Measurements from ENCODE around the gene SLC34A1. TPM values are rescaled to one million over a fixed set of nuclear protein-coding genes. Genes with fewer than 3 reads are reported as not detected.

Gene SLC34A1
- total and polyA plus RNA-seq, 2 of the 13 experiments (the other 11 are each of a cell fraction or from before 2014, with no cell fraction given) = 0.03 to 0.20 TPM

DNA sequence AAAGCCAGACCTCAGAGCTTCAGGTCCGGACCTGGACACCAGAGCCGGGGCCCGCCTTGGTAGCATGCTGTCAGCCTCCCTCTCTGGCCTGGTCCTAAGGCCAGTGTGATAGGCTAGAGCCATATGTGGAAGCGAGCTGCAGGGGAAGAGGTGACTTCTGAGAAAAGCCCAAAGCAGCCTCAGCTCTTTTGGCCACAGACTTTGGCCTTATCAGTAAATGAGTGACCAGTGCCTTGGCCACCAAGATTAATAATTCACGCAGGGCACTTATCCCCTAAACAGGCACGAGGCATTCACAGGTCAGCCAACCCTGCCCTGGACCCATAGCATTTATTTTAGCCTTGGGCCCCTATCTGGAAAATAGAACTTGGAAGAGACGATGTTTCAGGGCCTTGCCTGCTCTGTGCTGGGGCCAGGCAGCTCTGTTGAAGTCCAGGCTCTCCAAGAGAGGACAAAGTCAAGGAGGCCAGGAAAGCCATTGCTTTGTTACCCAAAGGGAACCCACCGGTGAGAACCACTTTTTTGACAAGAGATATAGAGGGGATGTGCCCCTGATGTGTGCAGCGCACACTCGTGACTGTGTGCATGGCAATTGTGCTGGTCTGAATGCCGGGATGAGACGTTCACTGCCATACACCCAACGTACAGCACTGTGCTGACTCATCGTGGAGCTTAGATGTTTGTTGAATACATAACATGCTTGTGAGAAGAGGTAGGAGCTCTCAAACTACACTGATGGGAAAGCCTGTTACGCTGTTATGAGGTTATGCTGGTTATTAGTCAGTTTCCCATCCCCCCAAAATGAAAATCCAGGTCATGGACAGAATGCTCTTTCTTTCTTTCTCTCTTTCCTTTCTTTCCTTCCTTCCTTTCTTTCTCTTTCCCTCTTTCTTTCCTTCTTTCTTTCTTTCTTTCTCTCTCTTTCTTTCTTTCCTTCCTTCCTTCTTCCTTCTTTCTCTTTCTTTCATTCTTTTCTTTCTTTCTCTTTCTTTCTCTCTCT is 5.0 kb upstream of the SLC34A1 start (continued):
- TF ChIP-seq ZNF687 (CRISPR knock-in tag; IDR thresholded peaks at IDR 0.05) (peak; percentile 90), ZNF331 (CRISPR knock-in tag; IDR thresholded peaks at IDR 0.05) (peak; percentile 90), ZNF138 (CRISPR knock-in tag; IDR thresholded peaks at IDR 0.05; ENCODE audit: low read depth) (no peak), SPEN (CRISPR knock-in tag; IDR thresholded peaks at IDR 0.05; ENCODE audit: low read depth) (peak; percentile 34; the same call in 1 of the 2 replicates), ADNP (CRISPR knock-in tag; IDR thresholded peaks at IDR 0.05) (no peak), ZC3H13 (CRISPR knock-in tag; IDR thresholded peaks at IDR 0.05) (peak; percentile 57; the same call in 1 of the 2 replicates), ZNF124 (CRISPR knock-in tag; IDR thresholded peaks at IDR 0.05) (0 out of 2 replicates have a peak, but pooled peaks have one; percentile 33), FOSL2 (CRISPR knock-in tag; IDR thresholded peaks at IDR 0.05) (peak; percentile 95), ASH2L (IDR thresholded peaks at IDR 0.05; ENCODE audit: insufficient read length, low read depth, low read length) (peak; percentile 90), ZNF101 (CRISPR knock-in tag; IDR thresholded peaks at IDR 0.05; ENCODE audit: borderline replicate concordance, low read depth) (no peak), CEBPB (IDR thresholded peaks at IDR 0.05; ENCODE audit: borderline replicate concordance, low read depth, low read length) (no peak)
- TF ChIP-seq, protein P1, sequence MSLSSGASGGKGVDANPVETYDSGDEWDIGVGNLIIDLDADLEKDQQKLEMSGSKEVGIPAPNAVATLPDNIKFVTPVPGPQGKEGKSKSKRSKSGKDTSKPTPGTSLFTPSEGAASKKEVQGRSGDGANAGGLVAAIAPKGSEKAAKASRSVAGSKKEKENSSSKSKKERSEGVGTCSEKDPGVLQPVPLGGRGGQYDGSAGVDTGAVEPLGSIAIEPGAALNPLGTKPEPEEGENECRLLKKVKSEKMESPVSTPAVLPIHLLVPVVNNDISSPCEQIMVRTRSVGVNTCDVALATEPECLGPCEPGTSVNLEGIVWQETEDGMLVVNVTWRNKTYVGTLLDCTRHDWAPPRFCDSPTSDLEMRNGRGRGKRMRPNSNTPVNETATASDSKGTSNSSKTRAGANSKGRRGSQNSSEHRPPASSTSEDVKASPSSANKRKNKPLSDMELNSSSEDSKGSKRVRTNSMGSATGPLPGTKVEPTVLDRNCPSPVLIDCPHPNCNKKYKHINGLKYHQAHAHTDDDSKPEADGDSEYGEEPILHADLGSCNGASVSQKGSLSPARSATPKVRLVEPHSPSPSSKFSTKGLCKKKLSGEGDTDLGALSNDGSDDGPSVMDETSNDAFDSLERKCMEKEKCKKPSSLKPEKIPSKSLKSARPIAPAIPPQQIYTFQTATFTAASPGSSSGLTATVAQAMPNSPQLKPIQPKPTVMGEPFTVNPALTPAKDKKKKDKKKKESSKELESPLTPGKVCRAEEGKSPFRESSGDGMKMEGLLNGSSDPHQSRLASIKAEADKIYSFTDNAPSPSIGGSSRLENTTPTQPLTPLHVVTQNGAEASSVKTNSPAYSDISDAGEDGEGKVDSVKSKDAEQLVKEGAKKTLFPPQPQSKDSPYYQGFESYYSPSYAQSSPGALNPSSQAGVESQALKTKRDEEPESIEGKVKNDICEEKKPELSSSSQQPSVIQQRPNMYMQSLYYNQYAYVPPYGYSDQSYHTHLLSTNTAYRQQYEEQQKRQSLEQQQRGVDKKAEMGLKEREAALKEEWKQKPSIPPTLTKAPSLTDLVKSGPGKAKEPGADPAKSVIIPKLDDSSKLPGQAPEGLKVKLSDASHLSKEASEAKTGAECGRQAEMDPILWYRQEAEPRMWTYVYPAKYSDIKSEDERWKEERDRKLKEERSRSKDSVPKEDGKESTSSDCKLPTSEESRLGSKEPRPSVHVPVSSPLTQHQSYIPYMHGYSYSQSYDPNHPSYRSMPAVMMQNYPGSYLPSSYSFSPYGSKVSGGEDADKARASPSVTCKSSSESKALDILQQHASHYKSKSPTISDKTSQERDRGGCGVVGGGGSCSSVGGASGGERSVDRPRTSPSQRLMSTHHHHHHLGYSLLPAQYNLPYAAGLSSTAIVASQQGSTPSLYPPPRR (CRISPR knock-in tag; IDR thresholded peaks at IDR 0.05; ENCODE audit: borderline replicate concordance) = no peak
- TF ChIP-seq, protein P2, sequence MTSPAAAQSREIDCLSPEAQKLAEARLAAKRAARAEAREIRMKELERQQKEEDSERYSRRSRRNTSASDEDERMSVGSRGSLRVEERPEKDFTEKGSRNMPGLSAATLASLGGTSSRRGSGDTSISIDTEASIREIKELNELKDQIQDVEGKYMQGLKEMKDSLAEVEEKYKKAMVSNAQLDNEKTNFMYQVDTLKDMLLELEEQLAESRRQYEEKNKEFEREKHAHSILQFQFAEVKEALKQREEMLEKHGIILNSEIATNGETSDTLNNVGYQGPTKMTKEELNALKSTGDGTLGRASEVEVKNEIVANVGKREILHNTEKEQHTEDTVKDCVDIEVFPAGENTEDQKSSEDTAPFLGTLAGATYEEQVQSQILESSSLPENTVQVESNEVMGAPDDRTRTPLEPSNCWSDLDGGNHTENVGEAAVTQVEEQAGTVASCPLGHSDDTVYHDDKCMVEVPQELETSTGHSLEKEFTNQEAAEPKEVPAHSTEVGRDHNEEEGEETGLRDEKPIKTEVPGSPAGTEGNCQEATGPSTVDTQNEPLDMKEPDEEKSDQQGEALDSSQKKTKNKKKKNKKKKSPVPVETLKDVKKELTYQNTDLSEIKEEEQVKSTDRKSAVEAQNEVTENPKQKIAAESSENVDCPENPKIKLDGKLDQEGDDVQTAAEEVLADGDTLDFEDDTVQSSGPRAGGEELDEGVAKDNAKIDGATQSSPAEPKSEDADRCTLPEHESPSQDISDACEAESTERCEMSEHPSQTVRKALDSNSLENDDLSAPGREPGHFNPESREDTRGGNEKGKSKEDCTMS (CRISPR knock-in tag; conservative IDR thresholded peaks at IDR 0.05) = no peak
